Measurements from ENCODE around the gene GYPC.

The GYPC gene

DNA sequence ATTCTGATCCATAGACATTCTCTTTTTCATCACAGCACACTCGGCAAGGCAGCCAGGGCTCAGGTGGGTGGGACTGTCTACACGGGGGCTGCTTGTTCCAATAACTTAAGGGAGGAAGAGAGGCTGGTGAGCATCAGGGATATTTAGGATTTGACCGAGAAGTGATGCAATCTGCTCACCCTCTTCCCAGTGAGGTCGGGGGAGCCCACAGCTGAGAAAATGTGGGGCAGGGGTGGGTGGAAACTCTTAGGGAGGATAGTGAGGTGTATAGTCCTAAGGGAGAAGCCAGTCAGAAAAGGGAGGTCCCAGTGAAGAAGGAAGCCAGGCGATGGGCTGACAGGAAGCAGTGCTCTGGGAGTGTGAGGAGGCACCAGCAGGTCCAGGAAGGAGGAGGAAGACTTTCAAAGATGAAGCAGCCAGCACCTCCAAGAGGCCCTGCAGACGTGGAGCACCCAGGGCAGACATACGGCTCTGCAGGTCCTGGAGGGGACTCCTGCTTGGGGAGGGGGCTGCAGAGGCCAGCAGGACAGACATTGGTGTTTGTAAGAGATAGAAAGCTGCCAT, 76.8 kb downstream of the GYPC start:
- DNase-seq, result no peak

DNA sequence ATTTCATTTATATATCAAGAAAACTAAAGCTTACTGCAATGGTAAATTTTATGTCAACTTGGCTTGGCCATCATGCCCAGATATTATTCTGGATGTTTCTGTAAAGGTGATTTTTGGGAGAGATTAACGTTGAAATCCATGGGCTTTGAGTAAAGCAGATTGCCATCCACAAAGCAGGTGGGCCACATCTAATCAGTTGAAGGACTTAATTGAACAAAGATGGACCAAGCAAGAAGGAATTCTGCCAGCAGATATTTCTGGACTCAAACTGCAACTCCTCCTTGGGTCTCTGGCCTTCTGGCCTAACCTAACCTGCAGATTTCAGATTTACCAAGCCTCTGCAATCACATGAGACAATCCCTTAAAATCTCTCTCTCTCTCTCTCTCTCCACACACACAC, 77.8 kb downstream of the GYPC start:
- no peak for DNase-seq

DNA sequence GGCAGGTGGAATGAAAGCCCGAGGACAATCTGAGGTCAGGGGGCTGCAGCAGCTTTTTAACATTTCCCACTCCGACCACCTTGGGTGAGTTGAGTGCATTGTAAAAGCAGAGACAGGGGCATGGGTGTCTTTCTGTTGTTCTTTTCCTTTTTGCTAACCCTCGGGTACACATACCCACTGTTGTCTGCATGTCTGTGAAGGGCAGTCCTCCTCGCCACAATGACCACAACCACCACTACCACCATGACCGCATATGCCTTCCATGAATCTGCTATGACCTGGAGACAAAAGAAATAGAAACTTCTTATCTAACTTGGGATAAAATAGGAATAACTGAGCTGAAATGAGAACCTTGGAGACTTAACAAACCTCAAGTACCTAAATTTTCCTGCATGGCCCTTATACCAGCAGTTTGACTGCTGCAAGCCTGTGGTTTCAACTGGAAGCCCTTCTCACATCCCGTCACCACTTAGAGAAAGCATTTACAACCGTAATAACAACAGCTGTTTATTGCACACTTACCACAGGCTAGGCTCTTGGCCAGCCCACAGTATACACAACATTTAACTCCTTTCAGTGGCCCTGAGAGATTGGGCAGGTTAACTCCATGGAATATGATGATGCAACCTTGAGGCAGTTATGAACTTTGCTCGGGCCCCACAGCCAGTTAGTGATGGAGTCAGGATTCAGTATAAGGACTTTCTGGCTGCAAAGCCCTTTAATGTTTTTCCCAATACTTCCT, 80.3 kb downstream of the GYPC start:
- no peak for DNase-seq

DNA sequence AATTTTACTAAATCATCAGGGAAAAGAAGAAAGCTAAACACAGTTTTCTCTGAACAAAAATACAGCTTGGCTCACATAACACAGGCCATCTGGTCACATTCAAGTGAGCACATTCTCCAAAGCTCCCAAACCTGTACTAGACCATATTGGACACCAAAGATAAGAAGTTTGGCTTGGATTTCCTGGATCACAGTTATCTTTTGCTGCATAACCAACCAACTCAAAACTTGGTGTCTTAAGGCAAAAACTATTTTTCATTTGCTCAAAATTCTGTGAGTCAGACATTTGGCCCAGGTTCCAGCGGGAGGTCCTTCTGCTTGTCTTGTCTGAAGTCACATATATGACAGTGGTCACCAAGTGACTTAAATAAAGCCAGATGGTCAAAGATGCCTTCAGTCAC, 83.2 kb downstream of the GYPC start:
- DNase-seq, result no peak

DNA sequence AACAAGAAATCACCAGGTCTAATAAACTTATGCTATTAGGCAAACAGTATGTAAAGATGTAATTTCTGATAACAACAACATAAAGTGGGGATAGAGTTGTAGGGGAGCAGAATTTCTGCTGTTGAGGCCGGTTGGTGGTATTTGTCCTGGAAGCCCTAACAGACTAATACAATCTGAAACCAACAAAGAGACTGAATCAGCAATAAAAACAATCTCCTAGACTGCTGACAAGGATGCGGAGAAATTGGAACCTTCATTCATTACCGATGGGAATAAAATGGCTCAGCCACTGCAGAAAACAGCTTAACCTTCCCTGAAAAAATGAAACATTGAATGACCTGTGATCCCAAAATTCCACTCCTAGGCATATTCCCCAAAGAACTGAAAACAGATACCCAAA, 88.7 kb downstream of the GYPC start:
- DNase-seq, result no peak

Measured in eye (tissue), 1 donor.